GM20431 (cell line): ENCODE results near the gene OR3A3.

Experiments
- in situ Hi-C: fragments of 300-500 bp; cut with MseI, MboI; formaldehyde crosslinking; loops from one replicate; pipeline ENCODE4 v1.15.0; 2020; ENCODE audit warnings: low sequenced_read_pairs; ENCODE audit not compliant: unreplicated experiment

The OR3A3 gene

GRCh38 chr17:3469529-3469928 is 58.4 kb downstream of the OR3A3 start:
- in situ Hi-C loops: no loop called here

- in situ Hi-C loops: no loop called here
These were observed 60.4 kb downstream of the OR3A3 start, which contains the start of gene SPATA22 for GRCh38 chr17:3471599-3471998. SPATA22 (minus strand) TSS chr17:3471819; CDS start chr17:3469325, 2,494 bp downstream.

- in situ Hi-C loops: no loop called here
These were observed 61.0 kb downstream of the OR3A3 start for GRCh38 chr17:3472137-3472536.
